GM06990 (cell line): ENCODE data around the gene TSPAN4.

Experiments used
- DNase-seq: peaks from one replicate; pipeline ENCODE4 v3.0.0-alpha.2; 2011; ENCODE audit not compliant: insufficient read length; ENCODE audit errors: extremely low read depth
- H3K27me3 ChIP-seq: replicated peaks from 2 replicates; pipeline ENCODE4 v1.6.0; 2011; ENCODE audit warnings: low read length; ENCODE audit not compliant: control insufficient read depth, insufficient read depth
- H3K36me3 ChIP-seq: 2 replicates; pipeline ENCODE4 v1.5.1; 2011; ENCODE audit warnings: low read length; ENCODE audit not compliant: control insufficient read depth, insufficient read depth
- H3K4me3 ChIP-seq: replicated peaks from 2 replicates; pipeline ENCODE4 v1.5.1; 2011; ENCODE audit warnings: low read depth, mild to moderate bottlenecking, control low read depth, low read length
- TF ChIP-seq, protein P1 (sequence below): IDR thresholded peaks from 2 replicates; pipeline ENCODE4 v1.5.1; 2011; ENCODE audit warnings: low read length, control low read depth, mild to moderate bottlenecking, inconsistent platforms; ENCODE audit not compliant: insufficient read depth, poor library complexity, severe bottlenecking

Gene TSPAN4

GRCh38 chr11:799641-800316 is 42.9 kb upstream of the TSPAN4 start:
- TF ChIP-seq, protein P1, sequence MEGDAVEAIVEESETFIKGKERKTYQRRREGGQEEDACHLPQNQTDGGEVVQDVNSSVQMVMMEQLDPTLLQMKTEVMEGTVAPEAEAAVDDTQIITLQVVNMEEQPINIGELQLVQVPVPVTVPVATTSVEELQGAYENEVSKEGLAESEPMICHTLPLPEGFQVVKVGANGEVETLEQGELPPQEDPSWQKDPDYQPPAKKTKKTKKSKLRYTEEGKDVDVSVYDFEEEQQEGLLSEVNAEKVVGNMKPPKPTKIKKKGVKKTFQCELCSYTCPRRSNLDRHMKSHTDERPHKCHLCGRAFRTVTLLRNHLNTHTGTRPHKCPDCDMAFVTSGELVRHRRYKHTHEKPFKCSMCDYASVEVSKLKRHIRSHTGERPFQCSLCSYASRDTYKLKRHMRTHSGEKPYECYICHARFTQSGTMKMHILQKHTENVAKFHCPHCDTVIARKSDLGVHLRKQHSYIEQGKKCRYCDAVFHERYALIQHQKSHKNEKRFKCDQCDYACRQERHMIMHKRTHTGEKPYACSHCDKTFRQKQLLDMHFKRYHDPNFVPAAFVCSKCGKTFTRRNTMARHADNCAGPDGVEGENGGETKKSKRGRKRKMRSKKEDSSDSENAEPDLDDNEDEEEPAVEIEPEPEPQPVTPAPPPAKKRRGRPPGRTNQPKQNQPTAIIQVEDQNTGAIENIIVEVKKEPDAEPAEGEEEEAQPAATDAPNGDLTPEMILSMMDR: no peak
- Histone ChIP-seq H3K27me3 (no peaks in the 10 kb centered on the region), H3K36me3 (peaks cover 10% of the 10 kb centered on the region), H3K4me3 (no peak overlapping the region)
- DNase-seq: no peak

DNA sequence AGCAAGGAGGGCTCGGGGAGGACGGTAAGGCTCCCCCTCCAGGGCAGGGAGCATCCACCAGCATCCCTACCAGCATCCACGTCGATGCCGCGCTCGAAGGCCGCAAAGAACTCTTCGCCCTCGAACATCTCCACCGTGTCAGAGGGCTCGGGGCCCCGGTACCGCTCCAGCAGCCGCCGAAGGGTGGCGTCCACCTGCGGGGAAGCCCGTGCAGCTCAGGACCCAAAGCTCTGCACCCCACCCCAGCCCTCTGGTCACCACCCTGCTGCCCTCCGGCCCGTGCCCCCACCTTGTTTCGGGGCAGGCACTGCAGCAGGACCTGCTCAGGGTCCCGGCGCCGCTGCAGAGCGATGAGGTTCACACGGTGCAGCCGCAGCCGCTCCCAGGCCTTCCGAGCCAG is 42.2 kb upstream of the TSPAN4 start:
- TF ChIP-seq, protein P1: no peak
- no peaks in the 10 kb centered on the region for H3K27me3 ChIP-seq
- peaks cover 10% of the 10 kb centered on the region for H3K36me3 ChIP-seq
- no peak overlapping the region for H3K4me3 ChIP-seq
- DNase-seq: no peak

- peaks cover 10% of the 10 kb centered on the region for H3K36me3 ChIP-seq
- DNase-seq: no peak
- TF ChIP-seq, protein P1: no peak
- no peak overlapping the region for H3K4me3 ChIP-seq
- no peaks in the 10 kb centered on the region for H3K27me3 ChIP-seq
These were observed 41.4 kb upstream of the TSPAN4 start for GRCh38 chr11:801097-801780.

GRCh38 chr11:802018-802617 is 40.5 kb upstream of the TSPAN4 start:
- Histone ChIP-seq H3K4me3 (no peak overlapping the region), H3K27me3 (no peaks in the 10 kb centered on the region), H3K36me3 (peaks cover 10% of the 10 kb centered on the region)
- DNase-seq: no peak
- TF ChIP-seq, protein P1: no peak

DNA sequence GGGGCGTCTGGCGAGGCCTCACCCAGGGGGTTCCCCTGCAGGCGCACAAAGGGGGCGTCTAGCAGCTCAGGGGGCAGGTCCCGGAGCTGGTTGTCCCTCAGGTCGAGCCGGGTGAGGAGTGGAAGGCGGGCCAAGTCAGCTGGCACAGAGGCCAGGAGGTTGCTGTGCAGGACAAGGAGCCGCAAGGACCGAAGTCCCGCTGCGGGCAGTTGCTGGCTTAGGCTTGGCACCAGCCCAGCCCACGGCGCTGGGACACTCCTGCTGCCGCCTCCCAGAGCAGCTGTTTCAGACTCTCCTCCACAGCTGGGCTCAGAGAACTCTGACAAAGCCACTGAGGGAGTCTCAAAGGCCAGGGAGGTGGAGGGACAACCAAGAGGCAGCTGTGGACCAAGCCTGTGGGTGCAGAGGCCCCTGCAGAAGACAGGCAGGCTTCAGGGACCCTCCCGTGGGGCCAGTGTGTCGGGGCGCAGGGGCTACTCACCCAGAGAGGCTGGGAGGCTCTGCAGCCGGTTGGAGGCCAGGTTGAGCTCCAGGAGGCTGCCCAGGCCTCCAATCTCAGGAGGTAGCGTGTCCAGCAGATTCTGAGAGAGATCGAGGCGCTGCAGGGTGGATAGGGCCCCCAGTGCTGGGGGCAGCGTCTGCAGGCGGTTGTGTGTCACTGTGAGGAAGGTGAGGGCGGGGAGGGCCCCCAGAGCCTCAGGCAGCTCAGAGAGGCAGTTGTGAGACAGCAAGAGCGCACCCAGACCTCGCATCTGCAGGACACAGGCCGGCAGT is 39.8 kb upstream of the TSPAN4 start:
- Histone ChIP-seq H3K36me3 (peaks cover 10% of the 10 kb centered on the region), H3K27me3 (no peaks in the 10 kb centered on the region), H3K4me3 (peak overlapping the region; percentile 64)
- DNase-seq: no peak
- TF ChIP-seq, protein P1: no peak
